HCT116 (cell line): ENCODE measurements around the gene ADPRHL1.

Experiments used
- CBX3 ChIP-seq: IDR thresholded peaks from 2 replicates; pipeline ENCODE4 v1.6.1; 2012; ENCODE audit warnings: low read depth
- EZH2 ChIP-seq: fragments of 200-600 bp; sonication (generic); IDR thresholded peaks from 2 replicates; pipeline ENCODE4 v1.6.1; 2017; ENCODE audit warnings: antibody characterized with exemption, mixed run types
- EZH2phosphoT487 ChIP-seq: fragments of 200-600 bp; IDR thresholded peaks from 2 replicates; pipeline ENCODE4 v1.6.1; 2018; ENCODE audit warnings: antibody characterized with exemption, borderline replicate concordance
- JUND ChIP-seq: IDR thresholded peaks from 2 replicates; pipeline ENCODE4 v1.6.1; 2012
- POLR2A ChIP-seq: IDR thresholded peaks from 2 replicates; pipeline ENCODE4 v1.7.0; 2011; ENCODE audit warnings: borderline replicate concordance; ENCODE audit not compliant: insufficient read depth, insufficient read length; ENCODE audit errors: extremely low read depth
- POLR2AphosphoS5 ChIP-seq: IDR thresholded peaks from 2 replicates; pipeline ENCODE4 v1.6.1; 2011; ENCODE audit warnings: mild to moderate bottlenecking, low read depth, low read length, moderate library complexity
- SP1 ChIP-seq: IDR thresholded peaks from 2 replicates; pipeline ENCODE4 v1.6.1; 2012; ENCODE audit warnings: low read depth
- ZFX ChIP-seq: fragments of 450-650 bp; IDR thresholded peaks from 2 replicates; pipeline ENCODE4 v1.6.1; 2017
- ZNF274 ChIP-seq: fragments of 200-500 bp; sonication (Bioruptor generic); IDR thresholded peaks from 2 replicates; pipeline ENCODE4 v1.6.1; 2014; ENCODE audit warnings: mild to moderate bottlenecking, low read depth, low read length, inconsistent platforms
- TF ChIP-seq, protein P1 (sequence below): IDR thresholded peaks from 2 replicates; pipeline ENCODE4 v1.6.1; 2012; ENCODE audit warnings: low read depth
- TF ChIP-seq, protein P2 (sequence below), 3 experiments: fragments of 200-600 bp in 1 of 3; sonication (generic) in 1 of 3; IDR thresholded peaks in 2 of 3; conservative IDR thresholded peaks in 1 of 3; 2 replicates each; pipeline ENCODE4 v1.5.1; 2012 to 2017; ENCODE audit warnings: low read depth in 2 of 3, low read length in 2 of 3, antibody characterized with exemption in 1 of 3, borderline replicate concordance in 1 of 3, control low read depth in 1 of 3, mild to moderate bottlenecking in 1 of 3, mixed read lengths in 1 of 3, mixed run types in 1 of 3, moderate library complexity in 1 of 3; ENCODE audit not compliant: insufficient read depth in 1 of 3
- TF ChIP-seq, protein P3 (sequence below): IDR thresholded peaks from 2 replicates; pipeline ENCODE4 v1.6.1; 2012

DNA sequence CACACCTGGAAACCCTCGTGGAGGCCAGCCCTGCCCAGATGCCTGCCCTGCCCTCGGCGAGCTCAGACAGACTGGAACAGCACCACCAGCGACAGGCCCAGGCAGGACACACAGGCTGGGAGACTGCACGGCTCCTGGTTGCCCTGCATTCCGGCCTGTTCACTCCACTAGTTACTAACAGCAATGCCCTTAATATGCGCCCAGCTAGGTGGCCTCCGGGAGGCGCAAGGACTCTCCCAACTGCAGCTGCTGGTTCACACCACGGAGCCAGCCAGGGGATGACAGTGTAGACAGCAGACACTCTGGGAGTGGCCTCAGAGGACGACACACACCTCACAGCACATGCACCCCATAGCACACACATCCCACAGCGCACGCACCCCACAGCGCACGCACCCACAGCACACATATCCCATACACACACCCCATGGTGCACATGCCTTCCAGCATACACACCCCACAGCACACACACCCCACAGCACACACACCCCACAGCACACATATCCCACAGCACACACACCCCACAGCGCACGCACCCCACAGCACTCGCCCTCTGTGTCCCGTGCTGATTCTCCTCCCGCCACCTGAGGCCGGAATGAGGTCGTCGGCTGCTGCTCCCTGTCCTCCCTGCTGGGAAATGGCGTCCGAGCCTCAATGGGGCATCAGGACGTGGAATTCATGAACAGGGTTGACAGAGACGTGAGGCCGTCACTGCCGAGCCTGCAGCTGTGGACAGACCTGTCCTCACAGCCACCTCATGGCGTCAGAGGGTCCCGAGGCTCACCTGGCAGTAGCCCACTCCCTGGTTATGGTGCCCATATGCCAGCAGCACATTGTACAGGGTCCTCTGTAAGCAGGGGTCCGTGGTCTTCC lies 103.0 kb downstream of the ADPRHL1 start:
- TF ChIP-seq, protein P1, sequence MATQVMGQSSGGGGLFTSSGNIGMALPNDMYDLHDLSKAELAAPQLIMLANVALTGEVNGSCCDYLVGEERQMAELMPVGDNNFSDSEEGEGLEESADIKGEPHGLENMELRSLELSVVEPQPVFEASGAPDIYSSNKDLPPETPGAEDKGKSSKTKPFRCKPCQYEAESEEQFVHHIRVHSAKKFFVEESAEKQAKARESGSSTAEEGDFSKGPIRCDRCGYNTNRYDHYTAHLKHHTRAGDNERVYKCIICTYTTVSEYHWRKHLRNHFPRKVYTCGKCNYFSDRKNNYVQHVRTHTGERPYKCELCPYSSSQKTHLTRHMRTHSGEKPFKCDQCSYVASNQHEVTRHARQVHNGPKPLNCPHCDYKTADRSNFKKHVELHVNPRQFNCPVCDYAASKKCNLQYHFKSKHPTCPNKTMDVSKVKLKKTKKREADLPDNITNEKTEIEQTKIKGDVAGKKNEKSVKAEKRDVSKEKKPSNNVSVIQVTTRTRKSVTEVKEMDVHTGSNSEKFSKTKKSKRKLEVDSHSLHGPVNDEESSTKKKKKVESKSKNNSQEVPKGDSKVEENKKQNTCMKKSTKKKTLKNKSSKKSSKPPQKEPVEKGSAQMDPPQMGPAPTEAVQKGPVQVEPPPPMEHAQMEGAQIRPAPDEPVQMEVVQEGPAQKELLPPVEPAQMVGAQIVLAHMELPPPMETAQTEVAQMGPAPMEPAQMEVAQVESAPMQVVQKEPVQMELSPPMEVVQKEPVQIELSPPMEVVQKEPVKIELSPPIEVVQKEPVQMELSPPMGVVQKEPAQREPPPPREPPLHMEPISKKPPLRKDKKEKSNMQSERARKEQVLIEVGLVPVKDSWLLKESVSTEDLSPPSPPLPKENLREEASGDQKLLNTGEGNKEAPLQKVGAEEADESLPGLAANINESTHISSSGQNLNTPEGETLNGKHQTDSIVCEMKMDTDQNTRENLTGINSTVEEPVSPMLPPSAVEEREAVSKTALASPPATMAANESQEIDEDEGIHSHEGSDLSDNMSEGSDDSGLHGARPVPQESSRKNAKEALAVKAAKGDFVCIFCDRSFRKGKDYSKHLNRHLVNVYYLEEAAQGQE = no peak
- TF ChIP-seq EZH2phosphoT487 (no peak), EZH2 (no peak), POLR2A (no peak), ZNF274 (no peak), CBX3 (no peak), POLR2AphosphoS5 (no peak), ZFX (no peak), JUND (no peak), SP1 (no peak)
- TF ChIP-seq, protein P2, sequence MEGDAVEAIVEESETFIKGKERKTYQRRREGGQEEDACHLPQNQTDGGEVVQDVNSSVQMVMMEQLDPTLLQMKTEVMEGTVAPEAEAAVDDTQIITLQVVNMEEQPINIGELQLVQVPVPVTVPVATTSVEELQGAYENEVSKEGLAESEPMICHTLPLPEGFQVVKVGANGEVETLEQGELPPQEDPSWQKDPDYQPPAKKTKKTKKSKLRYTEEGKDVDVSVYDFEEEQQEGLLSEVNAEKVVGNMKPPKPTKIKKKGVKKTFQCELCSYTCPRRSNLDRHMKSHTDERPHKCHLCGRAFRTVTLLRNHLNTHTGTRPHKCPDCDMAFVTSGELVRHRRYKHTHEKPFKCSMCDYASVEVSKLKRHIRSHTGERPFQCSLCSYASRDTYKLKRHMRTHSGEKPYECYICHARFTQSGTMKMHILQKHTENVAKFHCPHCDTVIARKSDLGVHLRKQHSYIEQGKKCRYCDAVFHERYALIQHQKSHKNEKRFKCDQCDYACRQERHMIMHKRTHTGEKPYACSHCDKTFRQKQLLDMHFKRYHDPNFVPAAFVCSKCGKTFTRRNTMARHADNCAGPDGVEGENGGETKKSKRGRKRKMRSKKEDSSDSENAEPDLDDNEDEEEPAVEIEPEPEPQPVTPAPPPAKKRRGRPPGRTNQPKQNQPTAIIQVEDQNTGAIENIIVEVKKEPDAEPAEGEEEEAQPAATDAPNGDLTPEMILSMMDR (IDR thresholded peaks at IDR 0.05 in 2 of 3, conservative IDR thresholded peaks at IDR 0.05 in 1 of 3; ENCODE audit: borderline replicate concordance in 1 of 3, insufficient read depth in 1 of 3, low read depth in 2 of 3, low read length in 2 of 3) = no peak; a peak in 1 of 6 replicates
- TF ChIP-seq, protein P3, sequence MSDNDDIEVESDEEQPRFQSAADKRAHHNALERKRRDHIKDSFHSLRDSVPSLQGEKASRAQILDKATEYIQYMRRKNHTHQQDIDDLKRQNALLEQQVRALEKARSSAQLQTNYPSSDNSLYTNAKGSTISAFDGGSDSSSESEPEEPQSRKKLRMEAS = no peak
